DND-41 (cell line): ENCODE data around the gene ULBP3.

Experiments used
- ATAC-seq: fragments of 200-7000 bp; cut with Tn5 transposase; 3 replicates; pipeline ENCODE4 v1.9.1; 2021; ENCODE audit warnings: low read depth; ENCODE audit not compliant: insufficient read depth
- DNase-seq: peaks from one replicate; pipeline ENCODE4 v3.0.0-alpha.2; 2020
- H2AFZ ChIP-seq: 2 replicates; pipeline ENCODE4 v1.6.0; 2012; ENCODE audit warnings: low read depth, low read length
- H3K27ac ChIP-seq: 2 replicates; pipeline ENCODE4 v1.5.1; 2012; ENCODE audit warnings: low read length, inconsistent platforms
- H3K27me3 ChIP-seq: fragments of 200-600 bp; sonication (generic); 2 replicates; pipeline ENCODE4 v1.6.0; 2012; ENCODE audit warnings: low read length, mild to moderate bottlenecking, inconsistent platforms; ENCODE audit not compliant: insufficient read depth, poor library complexity
- H3K36me3 ChIP-seq: 2 replicates; pipeline ENCODE4 v1.5.1; 2012; ENCODE audit warnings: low read length, inconsistent platforms; ENCODE audit not compliant: insufficient read depth
- H3K4me1 ChIP-seq: 2 replicates; pipeline ENCODE4 v1.5.1; 2012; ENCODE audit warnings: mild to moderate bottlenecking, low read length; ENCODE audit not compliant: insufficient read depth
- H3K4me2 ChIP-seq: 2 replicates; pipeline ENCODE4 v1.6.0; 2012; ENCODE audit warnings: mild to moderate bottlenecking, moderate library complexity, low read length, inconsistent platforms; ENCODE audit not compliant: insufficient read depth
- H3K4me3 ChIP-seq, 2 experiments: fragments of 200-600 bp in 1 of 2; shearing (Covaris generic) in 1 of 2; 2 replicates each; pipeline ENCODE4 v1.5.1; 2012 to 2016; ENCODE audit warnings: inconsistent platforms in 2 of 2, low read length in 2 of 2, mild to moderate bottlenecking in 2 of 2, low read depth in 1 of 2, moderate library complexity in 1 of 2
- H3K79me2 ChIP-seq: 2 replicates; pipeline ENCODE4 v1.6.0; 2012; ENCODE audit warnings: low read length, inconsistent platforms; ENCODE audit not compliant: insufficient read depth
- H3K9ac ChIP-seq: 2 replicates; pipeline ENCODE4 v1.6.0; 2012; ENCODE audit warnings: low read depth, mild to moderate bottlenecking, inconsistent platforms, low read length, moderate library complexity
- H3K9me3 ChIP-seq: 2 replicates; pipeline ENCODE4 v1.5.1; 2012; ENCODE audit warnings: low read length, moderate library complexity, mild to moderate bottlenecking, inconsistent platforms; ENCODE audit not compliant: insufficient read depth, severe bottlenecking
- H4K20me1 ChIP-seq: 2 replicates; pipeline ENCODE4 v1.6.0; 2012; ENCODE audit warnings: low read length; ENCODE audit not compliant: insufficient read depth
- EZH2 ChIP-seq: IDR thresholded peaks from 3 replicates; pipeline ENCODE4 v1.6.1; 2012; ENCODE audit warnings: borderline replicate concordance, low read depth, mild to moderate bottlenecking, moderate library complexity, low read length, inconsistent platforms; ENCODE audit not compliant: severe bottlenecking
- TF ChIP-seq, protein P1 (sequence below): IDR thresholded peaks from 2 replicates; pipeline ENCODE4 v1.5.1; 2012; ENCODE audit warnings: borderline replicate concordance, low read length, moderate library complexity, mild to moderate bottlenecking; ENCODE audit not compliant: poor library complexity, severe bottlenecking; ENCODE audit errors: extremely low read depth

ULBP3 gene

DNA sequence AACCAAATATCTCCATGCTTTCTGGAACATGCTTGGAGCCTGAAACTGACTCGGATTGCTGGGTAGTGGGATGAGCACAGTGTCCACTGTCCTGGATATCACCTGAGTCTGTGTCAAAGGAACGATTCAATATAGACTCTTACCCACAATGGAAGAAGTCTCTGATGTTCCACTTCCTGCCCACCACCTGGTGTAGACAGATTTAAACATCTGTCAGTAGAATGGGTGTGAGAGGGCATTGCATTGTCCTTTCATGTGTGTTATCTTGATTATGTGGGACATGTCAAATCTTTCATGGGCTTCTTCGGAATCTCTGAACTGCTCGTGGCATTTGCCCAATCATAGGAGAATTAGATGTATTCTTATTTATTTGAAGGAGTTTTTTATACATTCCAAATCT, 20.8 kb downstream of the ULBP3 start:
- H3K4me1 ChIP-seq, result no peaks in the 10 kb centered on the region
- no peaks in the 10 kb centered on the region for H3K79me2 ChIP-seq
- no peak overlapping the region for H3K4me2 ChIP-seq
- no peak overlapping the region for H2AFZ ChIP-seq
- peaks cover 28% of the 10 kb centered on the region for H3K27me3 ChIP-seq
- ATAC-seq (peak; percentile 66; the same call in 2 of the 3 replicates), DNase-seq (no peak)
- H4K20me1 ChIP-seq, result no peaks in the 10 kb centered on the region
- no peak overlapping the region for H3K27ac ChIP-seq
- H3K9me3 ChIP-seq, result no peaks in the 10 kb centered on the region
- no peak overlapping the region for H3K4me3 ChIP-seq
- H3K36me3 ChIP-seq, result no peaks in the 10 kb centered on the region
- no peak overlapping the region for H3K9ac ChIP-seq
- no peak for TF ChIP-seq EZH2
- TF ChIP-seq, protein P1, sequence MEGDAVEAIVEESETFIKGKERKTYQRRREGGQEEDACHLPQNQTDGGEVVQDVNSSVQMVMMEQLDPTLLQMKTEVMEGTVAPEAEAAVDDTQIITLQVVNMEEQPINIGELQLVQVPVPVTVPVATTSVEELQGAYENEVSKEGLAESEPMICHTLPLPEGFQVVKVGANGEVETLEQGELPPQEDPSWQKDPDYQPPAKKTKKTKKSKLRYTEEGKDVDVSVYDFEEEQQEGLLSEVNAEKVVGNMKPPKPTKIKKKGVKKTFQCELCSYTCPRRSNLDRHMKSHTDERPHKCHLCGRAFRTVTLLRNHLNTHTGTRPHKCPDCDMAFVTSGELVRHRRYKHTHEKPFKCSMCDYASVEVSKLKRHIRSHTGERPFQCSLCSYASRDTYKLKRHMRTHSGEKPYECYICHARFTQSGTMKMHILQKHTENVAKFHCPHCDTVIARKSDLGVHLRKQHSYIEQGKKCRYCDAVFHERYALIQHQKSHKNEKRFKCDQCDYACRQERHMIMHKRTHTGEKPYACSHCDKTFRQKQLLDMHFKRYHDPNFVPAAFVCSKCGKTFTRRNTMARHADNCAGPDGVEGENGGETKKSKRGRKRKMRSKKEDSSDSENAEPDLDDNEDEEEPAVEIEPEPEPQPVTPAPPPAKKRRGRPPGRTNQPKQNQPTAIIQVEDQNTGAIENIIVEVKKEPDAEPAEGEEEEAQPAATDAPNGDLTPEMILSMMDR, result no peak

- ATAC-seq, result no peak
- no peak overlapping the region for H3K9ac ChIP-seq
- H3K27ac ChIP-seq, result no peak overlapping the region
- DNase-seq, result no peak
- H3K36me3 ChIP-seq, result no peaks in the 10 kb centered on the region
- no peak overlapping the region for H2AFZ ChIP-seq
- H3K4me1 ChIP-seq, result no peaks in the 10 kb centered on the region
- H3K4me2 ChIP-seq, result no peak overlapping the region
- H4K20me1 ChIP-seq, result no peaks in the 10 kb centered on the region
- no peaks in the 10 kb centered on the region for H3K9me3 ChIP-seq
- no peak for TF ChIP-seq EZH2
- TF ChIP-seq, protein P1, result no peak
- peaks cover 24% of the 10 kb centered on the region for H3K27me3 ChIP-seq
- no peaks in the 10 kb centered on the region for H3K79me2 ChIP-seq
- no peak overlapping the region for H3K4me3 ChIP-seq
These were observed 22.0 kb downstream of the ULBP3 start for GRCh38 chr6:150046943-150047342.

- Histone ChIP-seq H3K4me1 (no peaks in the 10 kb centered on the region), H4K20me1 (no peaks in the 10 kb centered on the region), H3K79me2 (no peaks in the 10 kb centered on the region), H3K27me3 (peaks cover 24% of the 10 kb centered on the region), H3K36me3 (no peaks in the 10 kb centered on the region), H3K4me3 (no peak overlapping the region), H3K4me2 (no peak overlapping the region), H3K9ac (no peak overlapping the region), H3K9me3 (no peaks in the 10 kb centered on the region), H3K27ac (no peak overlapping the region), H2AFZ (no peak overlapping the region)
- no peak for DNase-seq
- TF ChIP-seq EZH2, result no peak
- TF ChIP-seq, protein P1, result no peak
- ATAC-seq, result no peak
These were observed 24.2 kb downstream of the ULBP3 start for GRCh38 chr6:150044621-150045145.
